Retinal pigment epithelial cell (primary cell): ENCODE results near the gene TMEM187.

Source experiments
- DNase-seq: peaks from one replicate; pipeline ENCODE4 v3.0.0-alpha.2; 2010; ENCODE audit warnings: low read depth
- H3K4me3 ChIP-seq: 2 replicates; pipeline ENCODE4 v1.5.1; 2011; ENCODE audit warnings: mild to moderate bottlenecking, low read length, control low read depth, moderate library complexity
- CTCF ChIP-seq: conservative IDR thresholded peaks from 2 replicates; pipeline ENCODE4 v1.5.1; 2011; ENCODE audit warnings: low read depth, low read length, control low read depth, inconsistent platforms

Gene TMEM187

GRCh38 chrX:154019061-154019621, 46.6 kb downstream of the TMEM187 start:
- DNase-seq: no peak
- peak overlapping the region; percentile 51 for H3K4me3 ChIP-seq
- TF ChIP-seq CTCF: no peak

GRCh38 chrX:154019633-154020528, 47.3 kb downstream of the TMEM187 start, which contains the start of gene IRAK1:
Gene IRAK1 (minus strand): TSS chrX:154019902. CDS start chrX:154019812, 90 bp downstream.
- no peak for DNase-seq
- TF ChIP-seq CTCF: no peak
- peak within 1 kb of the TSS; percentile 51 for H3K4me3 ChIP-seq

GRCh38 chrX:154020536-154021115, 48.1 kb downstream of the TMEM187 start:
- no peak for DNase-seq
- no peak for TF ChIP-seq CTCF
- no peak overlapping the region for H3K4me3 ChIP-seq

GRCh38 chrX:154021131-154021611, 48.6 kb downstream of the TMEM187 start:
- no peak overlapping the region for H3K4me3 ChIP-seq
- no peak for TF ChIP-seq CTCF
- DNase-seq: no peak

- DNase-seq: no peak
- no peak for TF ChIP-seq CTCF
- no peak overlapping the region for H3K4me3 ChIP-seq
Measured at GRCh38 chrX:154022108-154022507, 49.6 kb downstream of the TMEM187 start.

GRCh38 chrX:154023276-154024000, 50.9 kb downstream of the TMEM187 start:
- no peak for DNase-seq
- H3K4me3 ChIP-seq: no peak overlapping the region
- no peak for TF ChIP-seq CTCF
